Heart left ventricle (tissue), 16 donors: Measurements from ENCODE around the gene TUT1. TPM values are rescaled to one million over a fixed set of nuclear protein-coding genes. Genes with fewer than 3 reads are reported as not detected.
A peak's percentile ranks its signal among the peaks of the same experiment; 100 is the strongest.

Experiments used
- ATAC-seq, 4 donors: fragments of 200-7000 bp; cut with Tn5 transposase; one replicate each; pipeline ENCODE4 v1.9.1; 2020 to 2022; ENCODE audit warnings: moderate library complexity in 4 of 4, mild to moderate bottlenecking in 3 of 4, moderate number of reproducible peaks in 1 of 4
- DNase-seq, 5 donors: peaks; one replicate each; pipeline ENCODE4 v3.0.0-alpha.2; 2020
- H3K27ac ChIP-seq, 12 donors: fragments of 200-600 bp; sonication (generic) in 4 of 12; one replicate each; pipeline versions ENCODE4 v1.5.0 to v1.8.0; 2016 to 2022; ENCODE audit warnings: mild to moderate bottlenecking in 2 of 12
- H3K27me3 ChIP-seq, 9 donors: fragments of 200-600 bp; sonication (generic) in 2 of 9; one replicate each; pipeline versions ENCODE4 v1.5.1 to v1.8.0; 2016 to 2022; ENCODE audit warnings: mild to moderate bottlenecking in 3 of 9
- H3K36me3 ChIP-seq, 9 donors: fragments of 200-600 bp; sonication (generic) in 2 of 9; one replicate each; pipeline versions ENCODE4 v1.5.0 to v1.8.0; 2018 to 2022; ENCODE audit warnings: mild to moderate bottlenecking in 2 of 9
- H3K4me1 ChIP-seq, 12 donors: fragments of 200-600 bp; sonication (generic) in 4 of 12; one replicate each; pipeline versions ENCODE4 v1.5.0 to v1.8.0; 2016 to 2022; ENCODE audit warnings: mild to moderate bottlenecking in 3 of 12
- H3K4me3 ChIP-seq, 12 donors: fragments of 200-600 bp; sonication (generic) in 4 of 12; one replicate each; pipeline versions ENCODE4 v1.5.0 to v1.8.0; 2017 to 2022; ENCODE audit warnings: mild to moderate bottlenecking in 9 of 12, moderate library complexity in 4 of 12
- H3K9me3 ChIP-seq, 12 donors: fragments of 200-600 bp; sonication (generic) in 4 of 12; one replicate each; pipeline versions ENCODE4 v1.5.0 to v1.8.0; 2016 to 2022; ENCODE audit warnings: mild to moderate bottlenecking in 1 of 12
- CTCF ChIP-seq, 12 donors: fragments of 200-600 bp; sonication (generic) in 4 of 12; IDR thresholded peaks; one replicate each; pipeline versions ENCODE4 v1.5.0 to v1.8.0; 2018 to 2022; ENCODE audit warnings: antibody characterized with exemption in 12 of 12, mild to moderate bottlenecking in 5 of 12
- POLR2A ChIP-seq, 2 donors: fragments of 450-650 bp; IDR thresholded peaks; one replicate each; pipeline ENCODE4 v1.6.1; 2017; ENCODE audit warnings: antibody characterized with exemption in 2 of 2, mild to moderate bottlenecking in 2 of 2, moderate library complexity in 2 of 2
- WGBS, 4 donors: extraction: QIAGEN DNeasy Blood & Tissue Kit in 2 of 4; methylation state at CpG; one replicate each; pipeline versions ENCODE4 v1.1.5 to v1.1.7; 2013 to 2018; 5-methylcytosine and 5-hydroxymethylcytosine counted together
- intact Hi-C, 10 donors: fragments of 100-400 bp; cut with DNase I; formaldehyde crosslinking; loops; one replicate each; pipeline versions ENCODE4 v1.11.1 to v1.14.2; 2022
- polyA plus RNA-seq, 2 donors: library from polyadenylated mRNA; stranded (reverse); fragments of 200-250 nt; gene quantifications; one replicate each; pipeline ENCODE4 v1.2.3, GENCODE V29; 2013
- total RNA-seq, 9 donors: library from RNA; depleted of rRNA in 2 of 9; stranded (reverse); fragments of >200 nt in 2 of 9; fragmentation: NEBNext Ultra II Directional in 3 of 9; extraction: Animal tissue kit (Norgen Biotek cat#: 25700) in 3 of 9; gene quantifications; one replicate each; pipeline versions ENCODE4 v1.1.0 to v1.2.4, GENCODE V29; 2016 to 2023
- donor health status: ischemic (EF 13 %, LVEDD 7.1; RV severe dilation, severe dysfunction).
- donor health status: healthy with polysubstance abuse.
- donor health status: DM: no; HTN: yes; CAD: no.
- donor health status: DM: no; HTN: no; CAD: no.
- donor health status: ischemic (EF 25% LVEDD 6.9; RV normal size, moderate dysfunction).
- donor health status: ischemic (EF 25% LVEDD 5.7; RV mildly dilated, moderate dysfunction).
- donor health status: healthy.
- donor health status: DM: yes; HTN: yes; CAD: no.
- donor health status: ischemic (EF 35%, LVEDD 5.7; RV mildly dilated, moderate dysfunction).
- donor health status: nonischemic (EF 11% LVEDD 7.7; RV severe dilation, severe dysfunction).
- donor health status: DM: yes; HTN: yes; CAD: no.
- donor health status: PGD.
- donor health status: ischemic (EF 29% LVEDD 5.4; RV normal size, mild dysfunction).
- donor health status: nonischemic (EF 23%, LVEDD 6.1; RV moderate dilation, normal function).

TUT1 gene
- total and polyA plus RNA-seq, 11 donors = 6.3 to 16.3 (median 11.3) TPM

GRCh38 chr11:62559204-62559603 lies 32.1 kb downstream of the TUT1 start:
- 82 to 84% (median 83%) methylated on average over 8 of the region's 8 CpGs for whole genome bisulfite sequencing, 4 donors
- peaks cover 0 to 63% (median 60%) of the 10 kb centered on the region in 9 donors for H3K36me3 ChIP-seq
- H3K4me1 ChIP-seq = peaks cover 7 to 66% (median 48%) of the 10 kb centered on the region in 12 donors

GRCh38 chr11:62558669-62559068 lies 32.7 kb downstream of the TUT1 start:
- ATAC-seq (no peak), DNase-seq (peak in 1 of 5 donors; percentile 6)
- Histone ChIP-seq H3K27ac (peak overlapping the region in 3 of 12 donors; percentile 62 to 93 (median 64)), H3K36me3 (peaks cover 0 to 59% (median 56%) of the 10 kb centered on the region in 9 donors), H3K27me3 (no peaks in the 10 kb centered on the region), H3K9me3 (no peaks in the 10 kb centered on the region), H3K4me3 (no peak overlapping the region), H3K4me1 (peaks cover 10 to 72% (median 53%) of the 10 kb centered on the region in 12 donors)
- WGBS, 4 donors = 89 to 93% (median 92%) methylated on average over 9 of the region's 9 CpGs
- intact Hi-C loops = loop anchor here in 1 of 10 donors (5.0 kb wide), 1 partner anchor 136 kb away; no protein-coding TSS in a partner anchor
- TF ChIP-seq POLR2A (IDR thresholded peaks at IDR 0.05) (no peak), CTCF (IDR thresholded peaks at IDR 0.05) (no peak)

More at GRCh38 chr11:62559204-62559603, 32.1 kb downstream of the TUT1 start:
- TF ChIP-seq CTCF (IDR thresholded peaks at IDR 0.05) = no peak
- no peak for TF ChIP-seq POLR2A (IDR thresholded peaks at IDR 0.05)
- no peaks in the 10 kb centered on the region for H3K9me3 ChIP-seq
- intact Hi-C loops = loop anchor here in 1 of 10 donors (5.0 kb wide), 1 partner anchor 137 kb away; no protein-coding TSS in a partner anchor
- H3K27ac ChIP-seq = peak overlapping the region in 9 of 12 donors; percentile 55 to 86 (median 64)
- no peak for DNase-seq
- no peak overlapping the region for H3K4me3 ChIP-seq
- no peaks in the 10 kb centered on the region for H3K27me3 ChIP-seq
- no peak for ATAC-seq

GRCh38 chr11:62556875-62557631 lies 34.3 kb downstream of the TUT1 start:
- ATAC-seq = no peak
- Histone ChIP-seq H3K27ac (peak overlapping the region; percentile 65 to 98 (median 92)), H3K27me3 (no peaks in the 10 kb centered on the region), H3K4me1 (peaks cover 15 to 88% (median 69%) of the 10 kb centered on the region in 12 donors), H3K4me3 (peak overlapping the region in 5 of 12 donors; percentile 5 to 40 (median 23)), H3K36me3 (peaks cover 0 to 42% (median 40%) of the 10 kb centered on the region in 9 donors), H3K9me3 (no peaks in the 10 kb centered on the region)
- intact Hi-C loops = loop anchor here in 1 of 10 donors (5.0 kb wide), 1 partner anchor 135 kb away; no protein-coding TSS in a partner anchor
- TF ChIP-seq POLR2A (IDR thresholded peaks at IDR 0.05) (no peak), CTCF (IDR thresholded peaks at IDR 0.05) (no peak)
- 64 to 73% (median 67%) methylated on average over 3 of the region's 3 CpGs for WGBS, 4 donors
- DNase-seq = no peak
